GM12865 (cell line): Measurements from ENCODE around the gene RTP5.
"Not testable (repeated sequence)": the region's sequence is repeated elsewhere in the genome, so short reads cannot be mapped to it uniquely, and the experiment has no call there.

Experiments used
- DNase-seq: peaks from one replicate; pipeline ENCODE4 v3.0.0; 2010; ENCODE audit warnings: low read depth
- H3K4me3 ChIP-seq: 2 replicates; pipeline ENCODE4 v1.5.1; 2011; ENCODE audit warnings: mild to moderate bottlenecking, low read depth, low read length, control low read depth
- CTCF ChIP-seq: IDR thresholded peaks from 2 replicates; pipeline ENCODE4 v1.5.1; 2011; ENCODE audit warnings: low read length, control low read depth, low read depth, inconsistent platforms; ENCODE audit not compliant: insufficient read depth; ENCODE audit errors: missing control alignments

The RTP5 gene

DNA sequence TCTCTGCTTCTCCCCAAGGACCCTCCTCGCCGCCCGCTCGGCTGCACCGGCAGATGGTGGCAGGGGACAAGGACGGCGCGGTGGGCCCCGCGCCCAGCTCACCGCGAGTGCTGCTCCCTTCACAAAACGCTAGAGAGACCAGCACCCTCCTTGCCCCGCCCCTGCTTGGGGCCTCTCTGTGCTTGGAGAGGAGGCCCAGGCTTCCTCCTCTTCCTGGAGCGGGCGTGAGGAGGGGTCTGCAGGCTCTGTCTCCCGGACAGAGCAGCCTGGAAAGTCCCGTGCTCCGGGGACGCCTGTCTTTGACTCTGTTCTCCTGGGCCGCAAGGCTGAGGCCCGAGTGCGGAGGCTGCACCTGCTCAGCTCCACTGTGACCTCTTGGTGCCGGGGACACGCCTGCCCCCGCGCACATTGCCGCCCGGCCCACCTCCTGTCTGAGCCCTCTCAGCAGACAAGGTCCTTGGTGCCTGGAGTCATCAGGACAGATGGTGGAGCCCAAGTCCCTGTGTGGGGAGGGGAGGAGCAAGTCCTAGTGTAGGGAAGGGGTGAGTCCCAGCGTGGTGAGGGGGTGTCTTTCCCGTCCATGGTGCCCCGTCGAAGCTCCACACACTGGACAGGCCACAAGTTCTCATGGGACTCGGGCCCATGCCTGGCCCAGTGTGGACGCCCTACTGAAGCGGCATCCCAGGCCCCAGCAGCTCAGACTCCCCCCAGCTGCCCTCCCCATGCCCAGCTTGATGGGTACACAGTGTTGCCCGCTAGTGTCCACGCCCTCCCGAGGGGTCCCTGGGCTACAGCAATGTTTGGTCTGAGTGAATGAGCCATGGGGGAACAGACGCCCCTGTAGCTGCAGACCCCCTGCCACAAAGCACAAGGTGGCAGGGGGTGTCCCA lies 33.8 kb downstream of the RTP5 start:
- no peak for DNase-seq
- no peak for TF ChIP-seq CTCF
- H3K4me3 ChIP-seq: no peak overlapping the region

DNA sequence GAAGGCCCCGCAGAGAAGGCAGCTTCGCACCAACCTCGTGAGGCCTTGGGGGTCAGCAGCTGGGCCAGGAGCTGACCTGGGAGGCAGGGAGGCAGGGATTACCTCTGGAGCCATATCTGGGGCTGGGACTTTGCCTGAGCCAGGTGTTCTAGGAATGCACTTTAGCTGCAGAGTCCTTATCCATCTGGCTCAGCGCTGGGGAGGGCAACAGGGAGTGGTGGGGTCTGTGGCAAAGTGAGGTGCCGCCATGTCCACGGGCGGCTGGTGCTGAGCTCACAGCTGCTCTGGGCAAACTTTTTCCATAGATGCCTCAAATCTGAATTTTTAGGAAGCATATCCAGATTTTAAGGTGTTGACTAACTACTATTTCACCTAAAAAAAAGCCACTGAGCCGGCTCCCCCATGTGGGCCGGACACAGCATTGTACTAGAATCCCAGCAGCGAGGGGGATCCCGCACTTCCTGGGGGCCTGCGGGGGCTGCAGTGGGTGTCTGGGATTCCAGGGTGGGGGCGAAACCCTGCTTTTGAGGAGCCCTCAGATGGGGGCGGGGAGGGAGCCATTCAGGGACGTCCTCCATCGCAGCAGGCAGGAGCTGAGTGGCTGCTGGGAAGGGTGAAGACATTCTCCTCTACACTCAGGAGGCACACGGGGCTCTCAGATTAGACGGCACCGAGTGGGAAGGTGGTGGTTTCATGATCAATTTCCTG lies 34.6 kb downstream of the RTP5 start:
- TF ChIP-seq CTCF: no peak
- DNase-seq: no peak
- no peak overlapping the region for H3K4me3 ChIP-seq

- TF ChIP-seq CTCF: no peak
- no peak for DNase-seq
- no peak overlapping the region for H3K4me3 ChIP-seq
Measured at GRCh38 chr2:241904791-241905710, 35.5 kb downstream of the RTP5 start.

GRCh38 chr2:241905716-241906377 lies 36.3 kb downstream of the RTP5 start:
- no peak overlapping the region for H3K4me3 ChIP-seq
- TF ChIP-seq CTCF: no peak
- no peak for DNase-seq

GRCh38 chr2:241906378-241906770 lies 36.8 kb downstream of the RTP5 start:
- DNase-seq, H3K4me3 ChIP-seq: not testable (repeated sequence)

DNA sequence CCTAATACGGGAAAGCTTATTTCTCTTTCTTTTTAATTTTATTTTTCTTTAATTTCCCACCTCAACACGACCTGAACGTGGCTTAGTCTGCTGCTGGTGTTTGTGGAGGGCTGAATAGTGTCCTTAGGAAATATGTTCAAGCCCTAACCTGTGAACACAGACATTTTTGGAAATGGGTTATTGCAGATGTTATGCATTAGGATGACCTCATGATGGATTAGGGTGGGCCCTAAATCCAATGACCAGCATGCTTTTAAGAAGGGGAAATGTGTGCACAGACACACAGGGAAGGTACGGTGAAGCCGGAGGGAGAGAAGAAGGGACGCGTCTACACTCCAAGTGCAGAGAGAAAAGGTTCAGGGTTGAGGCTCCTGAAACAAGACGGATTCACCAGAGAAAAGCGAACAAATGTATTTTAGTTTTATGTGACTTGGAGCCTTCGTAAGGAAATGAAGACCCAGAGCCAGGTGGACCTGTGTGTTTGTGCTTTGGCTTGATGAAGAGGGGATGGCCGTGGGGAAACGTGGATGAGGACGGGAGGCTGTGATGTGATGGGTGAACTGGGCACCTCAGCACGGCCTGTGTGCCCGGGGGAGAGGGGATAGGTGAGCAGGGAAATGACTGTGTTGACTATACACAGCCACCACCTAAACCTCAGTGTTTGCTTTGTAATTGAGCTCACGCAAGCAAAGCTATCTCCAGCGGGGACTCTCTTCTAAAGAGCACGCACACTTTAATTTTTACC lies 37.5 kb downstream of the RTP5 start:
- H3K4me3 ChIP-seq: no peak overlapping the region
- no peak for TF ChIP-seq CTCF
- DNase-seq: no peak

GRCh38 chr2:241907831-241908230 lies 38.3 kb downstream of the RTP5 start:
- DNase-seq, H3K4me3 ChIP-seq: not testable (repeated sequence)
